HepG2 (cell line): ENCODE results near the gene CDK14. TPM values are rescaled to one million over a fixed set of nuclear protein-coding genes. Genes with fewer than 3 reads are reported as not detected.
"Not testable (repeated sequence)": the region's sequence is repeated elsewhere in the genome, so short reads cannot be mapped to it uniquely, and the experiment has no call there.

ENCODE experiments used
- ATAC-seq: fragments of 200-7000 bp; cut with Tn5 transposase; 3 replicates; pipeline ENCODE4 v1.9.1; 2020; ENCODE audit warnings: mild to moderate bottlenecking, moderate library complexity
- BruUV-seq: library from RNA; stranded (reverse); fragments of 400-500 nt; replicated peaks from 2 replicates; lab custom pipeline; 2021; lab: Mats Ljungman, UMichigan
- CTCF ChIA-PET: fragments of 300-600 bp; formaldehyde crosslinking; extraction: SDS; loops from one replicate; lab custom pipeline; 2021; ENCODE audit warnings: low total read pairs, inconsistent platforms, low intra/inter-chr PET ratio; lab: Yijun Ruan, JAX
- POLR2A ChIA-PET: fragments of 350-600 bp; sonication (Branson Sonifier 250); formaldehyde crosslinking; loops from one replicate; lab custom pipeline; 2020; ENCODE audit warnings: antibody characterized with exemption, inconsistent platforms; lab: Yijun Ruan, JAX
- DNase-seq: peaks from one replicate; pipeline ENCODE4 v3.0.0-alpha.2; 2015; ENCODE audit warnings: low spot score
- FAIRE-seq: peaks from 3 replicates; lab custom pipeline; 2011; peaks lifted over from hg19 to GRCh38; lab: Jason Lieb, UNC
- H2AFZ ChIP-seq: one replicate; pipeline ENCODE4 v1.6.1; 2011; ENCODE audit warnings: low read length, inconsistent platforms
- H3K27ac ChIP-seq: fragments of 300-600 bp; 3 replicates; pipeline ENCODE4 v1.8.0; 2011; ENCODE audit warnings: mixed run types, mild to moderate bottlenecking, mixed read lengths, low read length, inconsistent platforms; ENCODE audit not compliant: insufficient read depth; ENCODE audit errors: extremely low read length
- H3K27me3 ChIP-seq, 2 experiments: fragments of 200-600 bp in 1 of 2; 2 replicates in 1 of 2; 3 replicates in 1 of 2; pipeline versions ENCODE4 v1.6.0 to v1.8.0; 2011; ENCODE audit warnings: low read length in 2 of 2, mild to moderate bottlenecking in 2 of 2, moderate library complexity in 2 of 2, inconsistent platforms in 1 of 2; ENCODE audit not compliant: insufficient read depth in 2 of 2, control insufficient read depth in 1 of 2
- H3K36me3 ChIP-seq, 2 experiments: fragments of 200-600 bp in 1 of 2; replicated peaks in 1 of 2; 2 replicates in 1 of 2; 3 replicates in 1 of 2; pipeline versions ENCODE4 v1.5.1 to v1.8.0; 2011; ENCODE audit warnings: low read length in 2 of 2, inconsistent platforms in 1 of 2; ENCODE audit not compliant: insufficient read depth in 2 of 2, control insufficient read depth in 1 of 2
- H3K4me1 ChIP-seq: 2 replicates; pipeline ENCODE4 v1.5.1; 2012; ENCODE audit warnings: low read length, inconsistent platforms; ENCODE audit not compliant: insufficient read depth
- H3K4me2 ChIP-seq: 2 replicates; pipeline ENCODE4 v1.6.0; 2011; ENCODE audit warnings: low read depth, low read length, inconsistent platforms
- H3K4me3 ChIP-seq, 3 experiments: fragments of 200-600 bp in 1 of 3; sonication (generic), shearing (Covaris generic) in 1 of 3; replicated peaks in 1 of 3; 2 replicates each; pipeline ENCODE4 v1.5.1; 2011 to 2016; ENCODE audit warnings: low read length in 3 of 3, inconsistent platforms in 2 of 3, low read depth in 2 of 3, mild to moderate bottlenecking in 2 of 3, control low read depth in 1 of 3, mixed read lengths in 1 of 3; ENCODE audit not compliant: insufficient read depth in 1 of 3
- H3K79me2 ChIP-seq: one replicate; pipeline ENCODE4 v1.6.1; 2011; ENCODE audit warnings: low read length, inconsistent platforms; ENCODE audit not compliant: insufficient read depth
- H3K9ac ChIP-seq: 2 replicates; pipeline ENCODE4 v1.6.0; 2011; ENCODE audit warnings: mild to moderate bottlenecking, low read depth, low read length, inconsistent platforms; ENCODE audit not compliant: insufficient read depth
- H3K9me3 ChIP-seq: 2 replicates; pipeline ENCODE4 v1.5.1; 2012; ENCODE audit warnings: mild to moderate bottlenecking, low read length
- H4K20me1 ChIP-seq: 2 replicates; pipeline ENCODE4 v1.6.0; 2011; ENCODE audit warnings: inconsistent platforms, mild to moderate bottlenecking, low read length, moderate library complexity; ENCODE audit not compliant: insufficient read depth
- BATF2 ChIP-seq: sonication (generic); formaldehyde crosslinking; IDR thresholded peaks from 2 replicates; pipeline ENCODE4 v1.8.0; 2022; ENCODE audit warnings: mild to moderate bottlenecking, missing genetic modification reagents, moderate library complexity
- DMTF1 ChIP-seq: sonication (generic); formaldehyde crosslinking; IDR thresholded peaks from 2 replicates; pipeline ENCODE4 v1.4.0; 2020; ENCODE audit warnings: mild to moderate bottlenecking, missing genetic modification reagents
- FOXA3 ChIP-seq: IDR thresholded peaks from 2 replicates; pipeline ENCODE4 v1.6.1; 2016; ENCODE audit warnings: missing genetic modification reagents, missing compliant biosample characterization
- PHF21A ChIP-seq: sonication (generic); formaldehyde crosslinking; IDR thresholded peaks from 2 replicates; pipeline ENCODE4 v1.5.0; 2020; ENCODE audit warnings: mild to moderate bottlenecking, missing genetic modification reagents
- ZNF10 ChIP-seq: sonication (generic); formaldehyde crosslinking; IDR thresholded peaks from 2 replicates; pipeline ENCODE4 v1.4.0; 2020; ENCODE audit warnings: mild to moderate bottlenecking, low read depth, missing genetic modification reagents, borderline replicate concordance
- ZNF281 ChIP-seq: sonication (generic); formaldehyde crosslinking; IDR thresholded peaks from 2 replicates; pipeline ENCODE4 v1.4.0; 2020; ENCODE audit warnings: missing genetic modification reagents, borderline replicate concordance
- ZNF782 ChIP-seq: sonication (generic); formaldehyde crosslinking; IDR thresholded peaks from 2 replicates; pipeline ENCODE4 v1.4.0; 2020; ENCODE audit warnings: missing genetic modification reagents, mild to moderate bottlenecking, borderline replicate concordance
- whole genome bisulfite sequencing: methylation state at CpG from one replicate; pipeline ENCODE4 v1.1.6; 2017; ENCODE audit warnings: low lambda C conversion rate; 5-methylcytosine and 5-hydroxymethylcytosine counted together
- in situ Hi-C: cut with HindIII; loops from 2 replicates; pipeline ENCODE4 v1.10.0; 2017; ENCODE audit warnings: low pct_unique_long_range_greater_than_20kb; ENCODE audit not compliant: extremely low pct_ligation_motif_present
- intact Hi-C: fragments of 100-400 bp; cut with micrococcal nuclease; formaldehyde crosslinking; loops from one replicate; pipeline ENCODE4 v1.10.0; 2022; ENCODE audit not compliant: unreplicated experiment
- polyA plus RNA-seq, 8 experiments: library from polyadenylated mRNA; depleted of rRNA in 3 of 8; stranded (reverse) in 7 of 8; unstranded in 1 of 8; fragments of >200 nt; fragmentation: Illumina TruSeq in 4 of 8; extraction: Trizol in 4 of 8; gene quantifications; 2 replicates each; pipeline versions ENCODE4 v1.2.1 to v1.2.3, GENCODE V29; 2011 to 2016; ENCODE audit warnings: low read depth in 4 of 8, missing spikeins in 1 of 8, mixed read lengths in 1 of 8; ENCODE audit not compliant: insufficient read depth in 1 of 8
- total RNA-seq, 5 experiments: library from RNA; depleted of rRNA; stranded (reverse); fragments of >200 nt; fragmentation: Illumina TruSeq; extraction: Trizol; gene quantifications; 2 replicates each; pipeline ENCODE4 v1.2.3, GENCODE V29; 2016; ENCODE audit warnings: low read depth in 1 of 5

CDK14 gene
- total and polyA plus RNA-seq, 2 of the 13 experiments (the other 11 are each of a cell fraction or from before 2014, with no cell fraction given): 0.26 to 0.71 TPM

- POLR2A ChIA-PET, FAIRE-seq: not testable (repeated sequence)
These were observed 43.6 kb downstream of the CDK14 start for GRCh38 chr7:90639683-90640082.

GRCh38 chr7:90642978-90643377 lies 46.9 kb downstream of the CDK14 start:
- Histone ChIP-seq H3K9ac (no peak overlapping the region), H3K27ac (no peak overlapping the region), H3K9me3 (no peaks in the 10 kb centered on the region), H3K27me3 (no peaks in the 10 kb centered on the region), H3K4me2 (no peak overlapping the region), H3K36me3 (no peaks in the 10 kb centered on the region), H4K20me1 (no peaks in the 10 kb centered on the region), H3K4me3 (no peak overlapping the region), H3K79me2 (no peaks in the 10 kb centered on the region), H2AFZ (no peak overlapping the region), H3K4me1 (no peaks in the 10 kb centered on the region)
- WGBS: 35% methylated on average over 4 of the region's 4 CpGs
- intact Hi-C loops: no loop called here
- ChIA-PET CTCF (no interaction called here), POLR2A (no interaction called here)
- ATAC-seq (no peak), FAIRE-seq (no peak), DNase-seq (no peak)
- in situ Hi-C loops: no loop called here
- no TSS peak for BruUV-seq
- TF ChIP-seq ZNF782 (CRISPR knock-in tag): no peak
- no peak for TF ChIP-seq DMTF1
- TF ChIP-seq PHF21A (CRISPR knock-in tag): no peak
- TF ChIP-seq BATF2: no peak
- TF ChIP-seq ZNF10 (CRISPR knock-in tag): no peak

More at GRCh38 chr7:90639683-90640082, 43.6 kb downstream of the CDK14 start:
- H3K27ac ChIP-seq, CTCF ChIA-PET, H4K20me1 ChIP-seq, H3K79me2 ChIP-seq, H3K9ac ChIP-seq, BruUV-seq, H3K36me3 ChIP-seq, H3K4me2 ChIP-seq: not testable (repeated sequence)
- TF ChIP-seq ZNF281 (CRISPR knock-in tag) (peak; percentile 64), FOXA3 (CRISPR knock-in tag) (peak; percentile 30; the same call in 1 of the 2 replicates)
- TF ChIP-seq, all 625 proteins: peak for 2; not testable (repeated sequence) for 623
- H3K9me3 ChIP-seq, H3K4me1 ChIP-seq, H3K27me3 ChIP-seq, in situ Hi-C loops, DNase-seq, H3K4me3 ChIP-seq, ATAC-seq, intact Hi-C loops, H2AFZ ChIP-seq: not testable (repeated sequence)
- WGBS: 65% methylated on average over 4 of the region's 17 CpGs
